Fibroblast of skin of left biceps (primary cell): ENCODE measurements around the gene PSMA7.
"Not testable (repeated sequence)": the region's sequence is repeated elsewhere in the genome, so short reads cannot be mapped to it uniquely, and the experiment has no call there.

ENCODE experiments used
- DNase-seq, 2 experiments: peaks; one replicate each; pipeline ENCODE4 v3.0.0-alpha.2; 2013; ENCODE audit warnings: low read depth in 2 of 2

Gene PSMA7

GRCh38 chr20:62119591-62120364 is 23.4 kb downstream of the PSMA7 start:
- DNase-seq, result no peak

- DNase-seq, result no peak
These were observed 24.1 kb downstream of the PSMA7 start for GRCh38 chr20:62119115-62119514.

DNA sequence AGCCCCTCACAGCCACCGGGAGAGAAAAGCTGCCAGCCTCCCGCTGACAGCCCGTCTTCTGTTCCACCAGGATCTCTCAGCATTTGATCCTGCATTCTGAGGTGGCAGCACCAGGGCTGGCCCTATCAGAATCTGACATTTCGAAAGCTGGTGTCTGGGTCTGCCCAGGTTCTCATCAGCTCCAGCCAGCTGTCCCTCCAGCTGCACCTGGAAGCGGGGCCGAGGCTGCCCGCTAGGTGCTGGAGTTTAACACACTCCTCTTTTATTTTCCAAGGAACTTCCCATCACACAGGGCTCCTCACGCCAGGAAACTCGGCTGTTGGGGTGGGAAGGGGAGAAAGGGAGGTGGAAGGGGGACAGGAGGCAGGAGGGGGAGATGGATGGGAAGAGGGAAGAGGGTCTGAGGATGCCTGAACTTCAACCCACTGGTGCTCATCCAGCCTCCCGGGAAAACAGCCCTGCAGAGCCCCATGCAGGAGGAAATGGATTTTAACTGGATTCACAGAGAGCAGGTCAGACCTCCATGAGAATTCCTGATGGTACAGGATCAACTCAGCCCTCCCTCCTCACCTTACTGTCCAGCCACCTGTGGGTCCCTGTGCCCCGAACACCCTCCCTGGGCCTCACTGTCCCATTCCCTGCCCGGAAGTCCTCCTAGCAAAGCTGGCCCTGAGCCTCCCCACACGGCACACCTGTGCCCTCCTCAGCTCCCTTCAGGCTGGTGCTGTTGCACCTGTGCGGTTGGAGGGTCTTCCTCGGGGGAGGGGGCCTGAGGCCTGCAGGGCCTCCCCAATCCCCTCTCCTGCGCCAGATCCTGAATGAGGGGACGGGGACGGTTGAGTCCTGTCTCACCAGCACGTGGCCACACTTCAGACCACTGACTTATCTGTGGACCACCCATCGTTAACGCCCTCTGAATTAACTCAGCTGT is 24.8 kb downstream of the PSMA7 start:
- no peak for DNase-seq

GRCh38 chr20:62117658-62118057 is 25.5 kb downstream of the PSMA7 start:
- DNase-seq, result no peak

DNA sequence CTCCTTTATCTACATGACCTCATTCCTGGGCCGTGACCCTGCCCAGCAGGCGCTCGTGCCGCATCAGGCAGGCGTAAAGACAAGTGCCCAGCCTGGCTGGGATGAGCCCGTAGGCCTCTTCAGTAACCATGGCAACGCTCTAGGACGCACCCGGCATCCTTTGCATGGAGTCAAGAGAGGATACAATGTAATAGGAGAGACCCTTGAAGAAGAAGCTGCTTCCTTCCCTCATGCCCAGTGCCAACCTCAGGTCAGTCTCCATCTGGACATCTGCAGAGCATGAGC is 25.9 kb downstream of the PSMA7 start:
- no peak for DNase-seq

DNA sequence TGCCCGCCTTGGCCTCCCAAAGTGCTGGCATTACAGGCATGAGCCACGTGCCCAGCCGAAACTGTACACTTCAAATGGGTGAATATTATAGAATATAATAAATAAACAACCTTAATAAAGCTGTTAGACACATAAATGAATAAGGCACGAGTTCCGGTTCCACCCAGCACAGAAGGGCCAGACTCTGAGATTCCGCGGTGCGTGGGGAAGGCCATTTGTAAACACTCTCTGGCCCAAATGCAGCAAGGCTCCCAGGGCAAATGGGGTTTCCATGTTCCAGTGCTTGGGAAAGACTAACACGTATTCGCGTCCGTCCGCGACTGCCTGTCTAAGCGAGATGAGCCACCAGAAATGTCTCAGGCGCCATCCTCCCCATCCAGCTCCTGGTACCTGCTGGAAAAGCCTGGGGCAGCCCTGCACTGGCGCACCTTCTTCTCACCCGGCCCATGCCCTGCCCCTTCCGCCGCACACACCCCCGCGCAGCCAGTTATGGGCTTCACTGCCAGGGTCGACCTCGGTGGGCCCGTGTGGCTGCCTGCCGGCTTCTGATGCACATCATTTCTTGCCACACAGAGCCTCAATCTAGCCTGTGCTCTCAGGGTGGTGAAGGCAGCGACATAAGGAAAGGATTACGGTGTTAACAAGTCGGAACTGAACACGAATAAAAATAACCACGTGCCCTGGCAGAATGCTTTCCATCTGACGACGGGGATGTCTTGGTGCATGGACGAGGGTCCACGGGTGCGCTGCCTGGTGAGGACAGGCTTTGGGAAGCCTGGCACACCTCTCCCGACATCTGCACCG is 26.4 kb downstream of the PSMA7 start:
- DNase-seq, result no peak

DNA sequence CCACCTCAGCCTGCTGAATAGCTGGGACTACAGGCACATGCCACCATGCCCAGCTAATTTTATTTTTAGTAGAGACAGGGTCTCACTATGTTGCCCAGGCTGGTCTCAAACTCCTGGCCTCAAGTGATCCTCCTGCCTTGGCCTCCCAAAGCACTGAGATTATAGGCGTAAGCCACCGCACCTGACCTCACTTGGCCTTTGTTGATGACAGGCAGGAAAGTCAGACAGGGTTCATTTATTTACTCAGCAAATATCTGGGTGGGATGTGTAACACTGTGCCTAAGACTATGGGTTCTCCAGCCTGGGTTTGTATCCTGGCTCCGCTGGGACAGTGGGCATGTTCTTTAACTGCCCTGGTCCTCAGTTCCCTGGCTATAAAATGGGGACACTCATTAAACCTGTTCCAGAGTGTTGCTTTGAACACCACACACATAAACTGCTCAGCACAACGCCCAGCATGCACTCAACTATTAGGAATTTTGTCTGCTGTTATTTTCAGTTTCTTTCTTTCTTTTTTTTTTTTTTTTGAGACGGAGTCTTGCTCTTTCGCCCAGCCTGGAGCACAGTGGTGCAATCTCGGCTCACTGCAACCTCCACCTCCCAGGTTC is 27.3 kb downstream of the PSMA7 start:
- DNase-seq, result not testable (repeated sequence)

DNA sequence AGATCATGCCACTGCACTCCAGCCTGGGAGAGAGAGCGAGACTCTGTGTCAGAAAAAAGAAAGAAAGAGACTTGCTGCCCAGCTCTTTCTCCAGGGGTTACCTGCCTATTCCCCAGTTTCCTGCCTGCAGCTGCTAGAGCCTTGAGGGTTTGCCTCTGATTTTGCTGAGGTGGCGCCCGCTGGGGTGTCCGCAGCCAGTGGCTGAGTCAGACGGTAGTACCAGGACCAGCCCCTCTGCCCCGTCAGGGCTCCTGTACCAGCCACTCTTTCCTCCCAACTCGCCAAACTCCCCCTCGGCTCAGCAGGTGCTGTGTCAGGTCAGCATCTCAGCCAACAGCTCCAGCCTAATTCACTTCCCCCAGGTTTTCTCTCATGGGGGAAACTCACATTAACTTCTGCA is 28.3 kb downstream of the PSMA7 start:
- DNase-seq, result no peak

GRCh38 chr20:62112368-62112767 is 30.8 kb downstream of the PSMA7 start:
- DNase-seq, result no peak

DNA sequence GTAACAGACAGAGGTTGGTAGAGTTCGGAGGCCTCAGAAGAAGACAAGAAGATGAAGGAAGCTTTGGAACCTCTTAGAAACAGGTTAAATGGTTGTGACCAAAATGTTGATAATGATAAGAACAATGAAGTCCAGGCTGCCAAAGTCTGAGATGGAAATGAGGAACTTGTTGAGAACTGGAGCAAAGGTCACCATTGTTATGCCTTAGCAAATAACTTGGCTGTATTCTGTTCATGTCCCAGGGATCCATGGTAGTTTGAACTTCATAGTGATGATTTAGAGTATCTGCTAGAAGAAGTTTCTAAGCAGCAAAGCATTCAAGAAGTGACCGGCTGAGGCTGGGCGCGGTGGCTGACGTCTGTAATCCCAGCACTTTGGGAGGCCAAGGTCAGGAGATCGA is 32.0 kb downstream of the PSMA7 start:
- DNase-seq, result no peak

GRCh38 chr20:62105592-62105991 is 37.6 kb downstream of the PSMA7 start:
- no peak for DNase-seq

GRCh38 chr20:62104791-62105345 is 38.3 kb downstream of the PSMA7 start:
- no peak for DNase-seq

DNA sequence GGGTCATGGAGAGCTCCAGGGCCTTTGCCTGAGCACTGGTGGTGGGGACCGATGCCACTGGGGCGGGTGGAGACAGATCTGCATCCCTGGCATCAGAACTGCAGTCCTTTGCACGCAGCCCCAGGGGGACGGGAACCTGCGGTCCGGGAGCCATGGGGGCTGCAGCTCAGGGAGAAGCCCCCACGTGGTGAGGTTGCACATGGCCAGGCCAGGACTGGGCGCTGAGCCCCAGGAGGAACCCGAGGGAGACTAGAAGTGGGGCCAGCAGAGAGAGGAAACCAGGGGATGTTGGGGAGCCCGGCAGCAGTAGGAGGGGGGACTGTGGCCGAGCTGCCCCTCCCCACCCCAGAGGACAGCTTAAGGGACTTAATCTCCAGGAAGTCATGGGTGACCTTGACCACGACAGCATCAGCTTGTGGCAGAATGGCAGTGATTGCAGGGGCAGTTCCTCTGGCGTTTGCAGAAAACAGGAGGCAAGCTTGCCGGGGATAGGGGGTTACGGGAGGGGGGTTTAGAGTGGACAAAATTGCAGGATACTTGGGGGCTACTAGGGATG is 38.9 kb downstream of the PSMA7 start:
- no peak for DNase-seq

- no peak for DNase-seq
These were observed 39.5 kb downstream of the PSMA7 start for GRCh38 chr20:62103508-62104233.

DNA sequence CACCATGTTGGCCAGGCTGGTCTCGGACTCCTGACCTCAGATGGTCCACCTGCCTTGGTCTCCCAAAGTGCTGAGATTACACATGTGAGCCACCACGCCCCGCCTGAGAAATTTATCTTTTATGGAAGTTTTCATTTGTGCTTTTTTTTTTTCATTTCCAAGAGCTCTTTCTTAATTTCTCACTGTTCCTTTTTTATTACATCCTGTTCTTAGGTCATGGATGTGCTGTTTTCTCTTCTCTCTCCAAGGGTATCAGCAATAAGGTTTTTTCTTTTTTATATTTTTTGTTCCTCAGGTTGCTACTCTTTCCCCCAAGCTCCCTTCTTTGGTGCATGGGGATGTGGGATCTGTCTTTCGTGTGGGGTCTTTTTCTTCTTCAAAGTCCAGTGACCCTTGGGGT is 42.1 kb downstream of the PSMA7 start:
- no peak for DNase-seq

- DNase-seq, result no peak
These were observed 45.2 kb downstream of the PSMA7 start for GRCh38 chr20:62097881-62098407.

DNA sequence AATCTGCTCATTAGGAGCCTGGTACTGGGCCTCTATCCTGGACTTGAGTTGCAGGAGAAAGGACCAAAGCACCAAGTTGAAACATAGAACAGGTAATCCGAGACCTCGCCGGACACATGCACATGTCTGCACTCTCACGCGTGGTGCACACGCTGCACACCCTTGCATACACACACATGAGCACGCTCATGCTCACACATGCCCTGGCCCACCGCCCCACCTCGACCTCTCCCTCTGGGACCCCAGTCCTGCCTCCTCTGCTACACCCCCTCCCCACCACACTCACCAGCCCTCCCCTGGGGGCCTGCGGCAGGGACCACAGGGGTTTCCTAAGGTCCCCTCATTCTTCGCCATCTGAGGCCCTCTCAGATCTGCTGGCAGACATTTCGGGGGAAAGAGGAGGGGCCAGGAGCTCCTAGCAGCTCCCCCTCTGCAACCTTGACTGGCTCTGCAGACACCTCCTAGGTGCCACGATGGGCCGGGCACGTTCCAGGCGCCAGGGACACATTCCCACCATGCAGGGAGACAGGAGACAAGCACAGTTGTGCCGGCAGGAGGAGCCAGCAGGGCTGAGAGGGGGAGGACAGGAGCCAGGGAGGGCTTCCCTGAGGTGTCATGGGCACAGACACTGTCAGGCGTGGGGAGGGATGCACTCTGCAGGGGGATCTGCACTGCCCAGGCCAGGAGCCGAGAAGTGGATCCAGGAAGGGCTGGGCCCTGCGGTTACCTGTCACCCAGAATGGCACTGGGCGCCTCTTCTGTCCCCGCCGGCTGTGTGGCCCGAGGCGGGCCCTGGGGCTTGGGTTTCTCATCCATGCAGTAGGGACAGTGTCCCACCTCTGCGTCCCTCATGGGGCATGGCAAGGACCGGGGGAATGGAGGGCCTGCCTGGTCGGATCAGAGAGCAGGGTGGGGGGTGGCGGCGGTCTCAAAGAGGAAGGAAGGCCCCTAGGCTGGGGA is 46.5 kb downstream of the PSMA7 start:
- no peak for DNase-seq

- DNase-seq, result no peak
These were observed 53.8 kb downstream of the PSMA7 start for GRCh38 chr20:62089393-62089792.
